ENCODE results near the gene PTPA. TPM values are rescaled to one million over a fixed set of nuclear protein-coding genes. Genes with fewer than 3 reads are reported as not detected.

PTPA gene
- total and polyA plus RNA-seq, 10 donors = 38.8 to 107 (median 88.5) TPM

DNA sequence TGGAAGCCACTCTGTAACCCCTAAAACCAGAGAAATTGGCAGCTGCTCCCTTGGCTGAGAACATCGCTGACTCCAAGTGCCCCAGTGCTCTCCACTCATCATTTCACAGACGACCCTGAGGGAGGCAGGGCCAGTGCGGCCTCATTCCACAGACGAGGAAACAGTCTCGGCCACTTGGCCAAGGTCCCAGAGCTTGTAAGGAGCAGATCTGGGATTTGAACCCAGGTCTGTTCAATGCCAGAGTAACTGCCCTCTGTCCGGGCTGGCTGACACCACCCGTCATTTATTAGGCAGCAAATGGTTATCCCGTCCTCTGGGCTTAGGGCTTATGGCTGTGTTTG lies 86.7 kb downstream of the PTPA start:
- peaks cover 0 to 22% (median 8%) of the 10 kb centered on the region in 6 donors for H3K4me1 ChIP-seq
- TF ChIP-seq, protein P1, sequence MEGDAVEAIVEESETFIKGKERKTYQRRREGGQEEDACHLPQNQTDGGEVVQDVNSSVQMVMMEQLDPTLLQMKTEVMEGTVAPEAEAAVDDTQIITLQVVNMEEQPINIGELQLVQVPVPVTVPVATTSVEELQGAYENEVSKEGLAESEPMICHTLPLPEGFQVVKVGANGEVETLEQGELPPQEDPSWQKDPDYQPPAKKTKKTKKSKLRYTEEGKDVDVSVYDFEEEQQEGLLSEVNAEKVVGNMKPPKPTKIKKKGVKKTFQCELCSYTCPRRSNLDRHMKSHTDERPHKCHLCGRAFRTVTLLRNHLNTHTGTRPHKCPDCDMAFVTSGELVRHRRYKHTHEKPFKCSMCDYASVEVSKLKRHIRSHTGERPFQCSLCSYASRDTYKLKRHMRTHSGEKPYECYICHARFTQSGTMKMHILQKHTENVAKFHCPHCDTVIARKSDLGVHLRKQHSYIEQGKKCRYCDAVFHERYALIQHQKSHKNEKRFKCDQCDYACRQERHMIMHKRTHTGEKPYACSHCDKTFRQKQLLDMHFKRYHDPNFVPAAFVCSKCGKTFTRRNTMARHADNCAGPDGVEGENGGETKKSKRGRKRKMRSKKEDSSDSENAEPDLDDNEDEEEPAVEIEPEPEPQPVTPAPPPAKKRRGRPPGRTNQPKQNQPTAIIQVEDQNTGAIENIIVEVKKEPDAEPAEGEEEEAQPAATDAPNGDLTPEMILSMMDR (IDR thresholded peaks at IDR 0.05 in 8 of 11, conservative IDR thresholded peaks at IDR 0.05 in 3 of 11) = no peak
- TF ChIP-seq POLR2AphosphoS5 (IDR thresholded peaks at IDR 0.05) (no peak), POLR2A (IDR thresholded peaks at IDR 0.05) (no peak)
- intact Hi-C loops (cut with DNase I; ENCODE audit: low total_unique reads) = no loop called here
- peak overlapping the region in 7 of 8 donors; percentile 43 to 67 (median 59) for H3K27ac ChIP-seq
- peaks cover 0 to 58% (median 5%) of the 10 kb centered on the region in 7 donors for H3K27me3 ChIP-seq (replicated peaks in 1 of 7)
- H3K9me3 ChIP-seq = peaks cover 0 to 4% (median 0%) of the 10 kb centered on the region in 8 donors
- H3K36me3 ChIP-seq = no peaks in the 10 kb centered on the region
- WGBS, 5 donors = 41 to 68% (median 62%) methylated on average over 8 of the region's 8 CpGs
- DNase-seq = no peak
- no peak overlapping the region for H3K4me3 ChIP-seq

Other genes starting within 250 kb of the PTPA start
- gene KYAT1, start 229.5 kb upstream of the PTPA start, total RNA-seq = 1 to 10 TPM; 4.7 to 8.7 (median 6.4) TPM
- 10 to 100 TPM in 1 of 3 donors, 1 to 10 TPM in 2; 6.6 to 19.9 (median 7.9) TPM for gene KYAT1, start 229.5 kb upstream of the PTPA start, polyA plus RNA-seq
- gene LRRC8A, start 229.3 kb upstream of the PTPA start, total RNA-seq = 10 to 100 TPM; 22.8 to 59.0 (median 39.1) TPM
- 10 to 100 TPM in 1 of 3 donors, 1 to 10 TPM in 2; 3.5 to 10.3 (median 5.8) TPM for gene LRRC8A, start 229.3 kb upstream of the PTPA start, polyA plus RNA-seq
- gene PHYHD1, start 190.4 kb upstream of the PTPA start, total RNA-seq = 10 to 100 TPM in 5 of 7 donors, 1 to 10 TPM in 2; 7.2 to 22.3 (median 10.9) TPM
- 10 to 100 TPM; 12.0 to 13.2 (median 13.2) TPM for gene PHYHD1, start 190.4 kb upstream of the PTPA start, polyA plus RNA-seq
- gene DOLK, start 163.8 kb upstream of the PTPA start, total RNA-seq = 10 to 100 TPM in 5 of 7 donors, 1 to 10 TPM in 2; 8.0 to 16.3 (median 12.6) TPM
- gene DOLK, start 163.8 kb upstream of the PTPA start, polyA plus RNA-seq = 1 to 10 TPM; 5.3 to 8.4 (median 6.5) TPM
- gene NUP188, start 163.7 kb upstream of the PTPA start, total RNA-seq = 10 to 100 TPM; 44.2 to 72.5 (median 58.7) TPM
- 10 to 100 TPM; 11.0 to 16.4 (median 11.1) TPM for gene NUP188, start 163.7 kb upstream of the PTPA start, polyA plus RNA-seq
- gene SH3GLB2, start 83.1 kb upstream of the PTPA start, total RNA-seq = 10 to 100 TPM; 69.1 to 87.3 (median 75.9) TPM
- 100 to 1,000 TPM in 1 of 3 donors, 10 to 100 TPM in 2; 53.3 to 109 (median 77.8) TPM for gene SH3GLB2, start 83.1 kb upstream of the PTPA start, polyA plus RNA-seq
- 10 to 100 TPM; 22.7 to 47.1 (median 34.4) TPM for gene MIGA2, start 74.8 kb upstream of the PTPA start, total RNA-seq
- 10 to 100 TPM; 20.2 to 34.5 (median 30.3) TPM for gene MIGA2, start 74.8 kb upstream of the PTPA start, polyA plus RNA-seq
- gene DOLPP1, start 30.3 kb upstream of the PTPA start, total RNA-seq = 10 to 100 TPM in 2 of 7 donors, 1 to 10 TPM in 5; 6.0 to 10.1 (median 9.0) TPM
- 1 to 10 TPM; 4.8 to 8.0 (median 5.1) TPM for gene DOLPP1, start 30.3 kb upstream of the PTPA start, polyA plus RNA-seq
- 10 to 100 TPM; 14.9 to 32.3 (median 23.9) TPM for gene CRAT, start 622 bp upstream of the PTPA start, total RNA-seq
- gene CRAT, start 622 bp upstream of the PTPA start, polyA plus RNA-seq = 10 to 100 TPM in 1 of 3 donors, 1 to 10 TPM in 2; 5.7 to 11.8 (median 7.1) TPM
- gene IER5L, start 66.8 kb downstream of the PTPA start, total RNA-seq = 10 to 100 TPM in 2 of 7 donors, 1 to 10 TPM in 5; 3.9 to 10.4 (median 8.7) TPM
- 10 to 100 TPM in 1 of 3 donors, 1 to 10 TPM in 2; 6.9 to 14.0 (median 7.7) TPM for gene IER5L, start 66.8 kb downstream of the PTPA start, polyA plus RNA-seq

Data from spleen (tissue), 11 donors.